Measurements from ENCODE around the gene PLD4.

DNA sequence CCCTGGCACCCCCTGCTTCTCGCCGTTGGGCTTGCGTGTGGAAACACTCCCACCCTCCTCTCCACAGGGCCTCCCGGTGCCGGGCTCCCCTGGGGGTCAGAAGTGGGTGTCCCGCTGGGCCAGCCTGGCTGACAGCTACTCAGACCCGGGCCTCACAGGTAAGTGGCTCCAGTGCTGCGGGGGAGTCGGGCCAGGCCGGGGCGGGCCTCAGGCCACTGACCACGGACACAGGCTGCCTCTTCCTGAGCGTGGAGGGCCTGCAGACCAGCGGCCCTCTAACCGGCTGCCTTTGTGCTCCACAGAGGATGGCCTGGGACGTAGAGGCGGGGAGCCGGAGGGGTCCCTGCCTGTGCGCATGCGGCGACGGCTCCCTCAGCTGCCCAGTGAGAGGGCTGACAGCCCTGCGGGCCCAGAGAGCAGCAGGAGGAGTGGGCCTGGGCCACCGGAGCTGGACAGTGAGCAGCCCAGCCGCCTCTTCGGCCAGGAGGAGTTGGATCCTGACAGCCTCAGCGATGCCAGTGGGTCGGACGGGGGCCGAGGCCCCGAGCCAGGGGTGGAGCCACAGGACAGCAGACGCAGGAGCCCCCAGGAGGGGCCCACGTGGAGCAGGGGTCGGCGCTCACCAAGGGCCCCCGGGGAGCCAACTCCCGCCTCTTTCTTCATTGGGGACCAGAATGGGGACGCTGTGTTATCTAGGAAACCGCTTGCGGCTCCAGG is 38.5 kb upstream of the PLD4 start:
- TF ChIP-seq POLR2A (IDR thresholded peaks at IDR 0.05), result no peak
- TF ChIP-seq, protein P1, sequence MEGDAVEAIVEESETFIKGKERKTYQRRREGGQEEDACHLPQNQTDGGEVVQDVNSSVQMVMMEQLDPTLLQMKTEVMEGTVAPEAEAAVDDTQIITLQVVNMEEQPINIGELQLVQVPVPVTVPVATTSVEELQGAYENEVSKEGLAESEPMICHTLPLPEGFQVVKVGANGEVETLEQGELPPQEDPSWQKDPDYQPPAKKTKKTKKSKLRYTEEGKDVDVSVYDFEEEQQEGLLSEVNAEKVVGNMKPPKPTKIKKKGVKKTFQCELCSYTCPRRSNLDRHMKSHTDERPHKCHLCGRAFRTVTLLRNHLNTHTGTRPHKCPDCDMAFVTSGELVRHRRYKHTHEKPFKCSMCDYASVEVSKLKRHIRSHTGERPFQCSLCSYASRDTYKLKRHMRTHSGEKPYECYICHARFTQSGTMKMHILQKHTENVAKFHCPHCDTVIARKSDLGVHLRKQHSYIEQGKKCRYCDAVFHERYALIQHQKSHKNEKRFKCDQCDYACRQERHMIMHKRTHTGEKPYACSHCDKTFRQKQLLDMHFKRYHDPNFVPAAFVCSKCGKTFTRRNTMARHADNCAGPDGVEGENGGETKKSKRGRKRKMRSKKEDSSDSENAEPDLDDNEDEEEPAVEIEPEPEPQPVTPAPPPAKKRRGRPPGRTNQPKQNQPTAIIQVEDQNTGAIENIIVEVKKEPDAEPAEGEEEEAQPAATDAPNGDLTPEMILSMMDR (IDR thresholded peaks at IDR 0.05), result no peak

All from Peyer's patch (tissue), 4 donors.